Dendritic cell treated with granulocyte-macrophage colony-stimulating factor and Interleukin-4, amounts not matched to agents 40 ng/mL and 50 ng/mL, for 4 days (primary cell): Measurements from ENCODE around the gene UBE2Q1.
A peak's percentile ranks its signal among the peaks of the same experiment; 100 is the strongest.

Experiments
- H3K27ac Mint-ChIP-seq: one replicate; pipeline ENCODE4 v1.8.0; 2022; ENCODE audit warnings: mild to moderate bottlenecking, mixed read lengths
- H3K27me3 Mint-ChIP-seq: one replicate; pipeline ENCODE4 v1.8.0; 2022; ENCODE audit warnings: mild to moderate bottlenecking, mixed read lengths
- H3K36me3 Mint-ChIP-seq: one replicate; pipeline ENCODE4 v1.8.0; 2022; ENCODE audit warnings: low read depth, mixed read lengths
- H3K4me1 Mint-ChIP-seq: one replicate; pipeline ENCODE4 v1.8.0; 2022; ENCODE audit warnings: low read depth, mixed read lengths
- H3K4me3 Mint-ChIP-seq: one replicate; pipeline ENCODE4 v1.8.0; 2022; ENCODE audit warnings: mild to moderate bottlenecking, moderate library complexity, mixed read lengths
- H3K9me3 Mint-ChIP-seq: one replicate; pipeline ENCODE4 v1.8.0; 2022; ENCODE audit warnings: mixed read lengths
- intact Hi-C: fragments of 100-400 bp; cut with micrococcal nuclease; formaldehyde crosslinking; loops from one replicate; pipeline ENCODE4 v1.15.0; 2022

UBE2Q1 gene

DNA sequence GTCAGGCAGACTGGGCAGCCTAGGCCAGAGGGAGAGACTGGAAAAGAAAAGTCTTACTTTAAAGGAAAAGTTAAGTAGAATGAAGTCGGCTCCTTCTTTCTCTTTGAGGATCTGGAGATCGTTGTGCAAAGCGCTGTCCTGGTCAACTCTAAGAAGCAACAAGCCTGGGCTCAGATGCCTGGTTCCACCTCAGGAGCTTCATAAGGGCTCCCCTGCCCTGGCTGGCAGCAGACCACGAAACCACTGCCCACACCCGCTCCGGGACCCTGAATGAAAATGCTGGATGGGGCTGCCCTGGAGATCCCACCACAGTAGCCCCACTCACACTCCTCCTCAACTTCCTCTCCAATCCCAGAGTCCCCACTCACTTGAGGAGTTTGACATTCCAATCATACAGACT is 6.4 kb downstream of the UBE2Q1 start:
- Mint-ChIP-seq H3K27me3 (no peaks in the 10 kb centered on the region), H3K27ac (peak overlapping the region; percentile 35), H3K36me3 (peaks cover 82% of the 10 kb centered on the region), H3K4me3 (no peak overlapping the region), H3K4me1 (peaks cover 67% of the 10 kb centered on the region), H3K9me3 (no peaks in the 10 kb centered on the region)
- intact Hi-C loops = no loop called here

DNA sequence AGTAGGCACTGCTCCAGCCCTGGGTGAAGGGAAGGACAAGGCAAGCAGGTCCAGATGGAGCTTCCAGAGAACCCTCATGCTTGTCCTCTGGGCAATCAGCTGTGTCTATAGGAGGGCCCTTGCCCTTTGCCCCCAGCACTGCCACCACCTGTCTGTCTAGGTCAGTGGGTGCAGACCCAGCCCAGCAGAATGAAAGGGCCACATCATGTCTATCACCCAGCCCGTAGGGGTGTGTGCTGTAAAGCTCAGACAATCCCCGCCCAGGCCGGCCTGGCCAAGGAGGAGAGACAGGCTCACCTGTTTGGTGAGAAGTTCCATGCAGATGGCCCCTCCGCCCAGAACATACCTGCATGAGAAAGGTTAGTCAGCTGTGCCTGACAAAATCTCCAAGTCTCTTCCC is 7.0 kb downstream of the UBE2Q1 start:
- intact Hi-C loops = no loop called here

GRCh38 chr1:154550657-154551056 is 7.8 kb downstream of the UBE2Q1 start:
- Mint-ChIP-seq H3K9me3 (no peaks in the 10 kb centered on the region), H3K27ac (no peak overlapping the region), H3K4me1 (peaks cover 59% of the 10 kb centered on the region), H3K27me3 (no peaks in the 10 kb centered on the region), H3K36me3 (peaks cover 72% of the 10 kb centered on the region), H3K4me3 (no peak overlapping the region)
- intact Hi-C loops = no loop called here

More for the DNA sequence above, 7.0 kb downstream of the UBE2Q1 start:
- Mint-ChIP-seq H3K9me3 (no peaks in the 10 kb centered on the region), H3K27me3 (no peaks in the 10 kb centered on the region), H3K27ac (peak overlapping the region; percentile 35), H3K36me3 (peaks cover 80% of the 10 kb centered on the region), H3K4me1 (peaks cover 64% of the 10 kb centered on the region), H3K4me3 (no peak overlapping the region)

- peaks cover 58% of the 10 kb centered on the region for H3K4me1 Mint-ChIP-seq
- peaks cover 66% of the 10 kb centered on the region for H3K36me3 Mint-ChIP-seq
- H3K9me3 Mint-ChIP-seq = no peaks in the 10 kb centered on the region
- no peak overlapping the region for H3K4me3 Mint-ChIP-seq
- no peak overlapping the region for H3K27ac Mint-ChIP-seq
- H3K27me3 Mint-ChIP-seq = no peaks in the 10 kb centered on the region
- intact Hi-C loops = no loop called here
Observed at GRCh38 chr1:154550070-154550469, 8.4 kb downstream of the UBE2Q1 start.

GRCh38 chr1:154549202-154549770 is 9.2 kb downstream of the UBE2Q1 start:
- peaks cover 2% of the 10 kb centered on the region for H3K27me3 Mint-ChIP-seq
- no peaks in the 10 kb centered on the region for H3K9me3 Mint-ChIP-seq
- H3K27ac Mint-ChIP-seq = peak overlapping the region; percentile 7
- H3K36me3 Mint-ChIP-seq = peaks cover 58% of the 10 kb centered on the region
- no peak overlapping the region for H3K4me3 Mint-ChIP-seq
- intact Hi-C loops = loop anchor here (5.0 kb wide), 2 partner anchors 142 to 277 kb away; partner anchors contain the start of genes HAX1 and IL6R
- H3K4me1 Mint-ChIP-seq = peaks cover 64% of the 10 kb centered on the region

GRCh38 chr1:154548028-154548427 is 10.4 kb downstream of the UBE2Q1 start:
- peaks cover 2% of the 10 kb centered on the region for H3K27me3 Mint-ChIP-seq
- intact Hi-C loops = loop anchor here (5.0 kb wide), 2 partner anchors 141 to 276 kb away; partner anchors contain the start of genes HAX1 and IL6R
- H3K4me1 Mint-ChIP-seq = peaks cover 56% of the 10 kb centered on the region
- peak overlapping the region; percentile 68 for H3K27ac Mint-ChIP-seq
- H3K4me3 Mint-ChIP-seq = no peak overlapping the region
- H3K36me3 Mint-ChIP-seq = peaks cover 45% of the 10 kb centered on the region
- H3K9me3 Mint-ChIP-seq = no peaks in the 10 kb centered on the region

DNA sequence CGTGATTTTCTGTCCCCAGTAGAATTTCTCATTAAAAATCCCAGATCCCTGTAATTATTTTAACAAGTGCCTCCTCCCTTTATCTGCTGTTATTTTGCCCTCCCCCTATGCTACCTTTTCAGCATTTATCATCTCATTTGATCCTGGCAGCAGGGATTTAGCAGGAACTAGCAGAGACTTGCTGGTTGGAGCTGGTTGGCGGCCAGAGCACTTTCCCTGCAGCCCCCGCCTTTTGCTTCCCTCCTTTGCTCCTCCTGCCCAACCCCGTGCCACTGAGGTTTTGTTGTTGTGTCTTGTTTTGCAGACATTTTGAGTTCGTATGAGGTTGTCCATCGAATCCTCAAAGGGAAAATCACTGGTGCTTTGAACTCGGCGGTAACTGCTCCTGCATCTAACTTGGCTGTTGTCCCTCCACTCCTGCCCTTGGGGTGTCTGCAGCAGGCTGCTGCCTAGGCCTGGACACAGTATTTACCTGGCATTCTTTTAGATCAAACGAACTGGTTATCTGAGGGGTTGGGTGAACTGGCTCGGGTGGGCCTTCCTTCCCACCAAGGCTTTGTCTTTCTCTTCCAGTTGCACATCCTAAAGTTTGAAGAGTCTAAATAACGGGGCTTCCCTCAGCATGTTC is 11.2 kb downstream of the UBE2Q1 start:
- intact Hi-C loops = loop anchor here (5.0 kb wide), 2 partner anchors 140 to 275 kb away; partner anchors contain the start of genes HAX1 and IL6R
- H3K4me1 Mint-ChIP-seq = peaks cover 56% of the 10 kb centered on the region
- H3K36me3 Mint-ChIP-seq = peaks cover 37% of the 10 kb centered on the region
- peaks cover 2% of the 10 kb centered on the region for H3K27me3 Mint-ChIP-seq
- H3K27ac Mint-ChIP-seq = peak overlapping the region; percentile 68
- H3K4me3 Mint-ChIP-seq = no peak overlapping the region
- no peaks in the 10 kb centered on the region for H3K9me3 Mint-ChIP-seq

- Mint-ChIP-seq H3K4me3 (no peak overlapping the region), H3K4me1 (peaks cover 51% of the 10 kb centered on the region), H3K27ac (no peak overlapping the region), H3K9me3 (no peaks in the 10 kb centered on the region), H3K36me3 (peaks cover 30% of the 10 kb centered on the region), H3K27me3 (peaks cover 9% of the 10 kb centered on the region)
- intact Hi-C loops = loop anchor here (1.0 to 5.0 kb wide), 3 partner anchors 66 to 274 kb away; partner anchors contain the start of genes HAX1 and IL6R
Observed at GRCh38 chr1:154546264-154547063, 12.0 kb downstream of the UBE2Q1 start.

DNA sequence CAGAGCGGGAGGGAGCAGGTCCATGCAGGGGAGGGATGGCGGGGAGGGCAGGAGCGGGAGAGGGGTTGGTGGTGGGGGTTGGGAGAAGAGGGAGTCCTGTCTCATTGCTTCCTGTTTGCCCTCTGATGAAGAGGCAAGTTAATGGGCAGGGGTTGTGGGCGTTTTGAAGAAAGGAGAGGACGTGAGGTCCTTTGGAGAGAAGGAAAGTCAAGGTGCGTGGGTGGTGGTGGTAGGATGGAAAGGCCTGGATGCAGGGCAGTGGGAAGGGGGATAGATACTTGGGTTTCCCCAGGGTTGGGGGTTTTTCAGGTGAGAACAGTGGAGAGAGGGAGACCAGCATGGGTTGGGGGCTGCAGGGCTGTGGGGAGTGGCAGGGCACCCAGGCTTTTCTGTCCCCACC is 17.2 kb downstream of the UBE2Q1 start:
- H3K4me3 Mint-ChIP-seq = no peak overlapping the region
- peaks cover 7% of the 10 kb centered on the region for H3K4me1 Mint-ChIP-seq
- H3K36me3 Mint-ChIP-seq = no peaks in the 10 kb centered on the region
- H3K27me3 Mint-ChIP-seq = peaks cover 30% of the 10 kb centered on the region
- intact Hi-C loops = no loop called here
- H3K9me3 Mint-ChIP-seq = no peaks in the 10 kb centered on the region
- no peak overlapping the region for H3K27ac Mint-ChIP-seq

- Mint-ChIP-seq H3K4me3 (no peak overlapping the region), H3K9me3 (no peaks in the 10 kb centered on the region), H3K36me3 (no peaks in the 10 kb centered on the region), H3K27me3 (peaks cover 36% of the 10 kb centered on the region), H3K27ac (no peak overlapping the region), H3K4me1 (peaks cover 6% of the 10 kb centered on the region)
- intact Hi-C loops = no loop called here
Observed at GRCh38 chr1:154539486-154540483, 18.7 kb downstream of the UBE2Q1 start.

DNA sequence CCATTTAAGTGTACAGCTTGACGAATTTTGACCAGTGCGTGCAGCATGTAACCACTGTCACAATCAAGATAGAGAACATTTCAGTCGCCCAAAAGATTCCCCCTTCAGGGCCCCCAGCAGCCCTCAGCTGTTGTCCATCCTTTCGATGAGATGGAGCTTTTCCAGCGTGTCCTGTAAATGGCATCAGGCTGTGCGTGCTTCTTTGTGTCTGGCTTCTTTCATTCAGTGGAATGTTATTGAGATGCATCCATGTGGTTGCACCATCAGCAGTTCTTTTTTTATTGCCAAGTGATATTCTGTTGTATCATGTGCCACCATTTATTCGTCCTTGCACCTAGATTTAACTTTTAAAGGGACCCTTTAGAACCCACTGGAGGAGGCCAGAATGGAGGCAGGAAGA is 21.9 kb downstream of the UBE2Q1 start:
- Mint-ChIP-seq H3K4me1 (no peaks in the 10 kb centered on the region), H3K27ac (no peak overlapping the region), H3K4me3 (no peak overlapping the region), H3K9me3 (no peaks in the 10 kb centered on the region), H3K27me3 (peaks cover 34% of the 10 kb centered on the region), H3K36me3 (no peaks in the 10 kb centered on the region)
- intact Hi-C loops = no loop called here

- H3K4me3 Mint-ChIP-seq = no peak overlapping the region
- intact Hi-C loops = no loop called here
- H3K36me3 Mint-ChIP-seq = no peaks in the 10 kb centered on the region
- no peak overlapping the region for H3K27ac Mint-ChIP-seq
- no peaks in the 10 kb centered on the region for H3K4me1 Mint-ChIP-seq
- H3K9me3 Mint-ChIP-seq = no peaks in the 10 kb centered on the region
- peaks cover 21% of the 10 kb centered on the region for H3K27me3 Mint-ChIP-seq
Observed at GRCh38 chr1:154533952-154534844, 24.3 kb downstream of the UBE2Q1 start.
